Measurements from ENCODE around the gene TMUB2.
A peak's percentile ranks its signal among the peaks of the same experiment; 100 is the strongest.

TMUB2 gene

DNA sequence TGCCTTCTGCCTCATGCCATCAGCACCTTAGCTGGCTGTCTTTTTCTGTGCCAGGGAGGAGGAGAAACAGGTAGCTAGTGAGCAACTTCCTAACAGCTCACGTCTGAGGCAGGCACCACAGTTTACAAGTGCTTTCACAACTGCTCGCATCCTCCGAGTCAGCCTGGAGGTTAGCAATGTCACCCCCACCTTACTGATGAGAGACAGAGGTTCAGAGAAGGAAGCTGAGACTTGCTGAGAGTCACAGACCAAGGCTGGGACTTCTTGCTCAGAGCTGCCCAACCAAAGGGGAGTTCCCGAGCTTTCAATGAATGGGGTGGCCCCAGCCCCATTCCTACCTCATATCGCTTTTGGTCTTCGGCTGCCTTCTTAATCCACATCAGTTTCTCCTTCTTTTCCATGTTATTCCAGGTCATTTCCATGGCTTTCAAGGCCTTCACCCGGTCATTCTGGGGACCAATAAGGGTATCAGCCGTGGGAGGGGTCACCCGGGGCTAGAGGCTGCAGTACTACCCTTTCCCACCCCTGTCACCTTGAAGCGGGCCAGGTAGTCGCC, 23.1 kb downstream of the TMUB2 start:
- Histone ChIP-seq H2AFZ (ENCODE audit: low read depth, low read length) (no peak overlapping the region), H3K79me2 (ENCODE audit: low read length) (peaks cover 8% of the 10 kb centered on the region; the same call in 1 of the 2 replicates), H3K4me2 (ENCODE audit: low read length) (peak overlapping the region; percentile 83), H3K27ac (ENCODE audit: low read length) (peak overlapping the region; percentile 71), H3K4me3 (ENCODE audit: low read length) (peak overlapping the region; percentile 68), H3K9ac (ENCODE audit: low read length) (peak overlapping the region; percentile 67), H3K36me3 (replicated peaks; ENCODE audit: low read depth, low read length) (peaks cover 56% of the 10 kb centered on the region), H4K20me1 (ENCODE audit: insufficient read depth, low read length) (no peaks in the 10 kb centered on the region), H3K4me1 (ENCODE audit: low read length) (peaks cover 25% of the 10 kb centered on the region), H3K9me3 (ENCODE audit: insufficient read depth, low read length) (no peaks in the 10 kb centered on the region), H3K27me3 (ENCODE audit: low read depth, low read length) (no peaks in the 10 kb centered on the region)
- TF ChIP-seq CTCF (IDR thresholded peaks at IDR 0.05; ENCODE audit: low read depth, low read length) (no peak), EZH2phosphoT487 (IDR thresholded peaks at IDR 0.05; ENCODE audit: low read depth) (no peak)

- H3K9ac ChIP-seq (ENCODE audit: low read length), result peak overlapping the region; percentile 67
- H3K27ac ChIP-seq (ENCODE audit: low read length), result peak overlapping the region; percentile 71
- no peaks in the 10 kb centered on the region for H3K9me3 ChIP-seq (ENCODE audit: insufficient read depth, low read length)
- peak overlapping the region; percentile 83 for H3K4me2 ChIP-seq (ENCODE audit: low read length)
- peaks cover 63% of the 10 kb centered on the region for H3K36me3 ChIP-seq (replicated peaks; ENCODE audit: low read depth, low read length)
- no peak overlapping the region for H2AFZ ChIP-seq (ENCODE audit: low read depth, low read length)
- no peaks in the 10 kb centered on the region for H3K27me3 ChIP-seq (ENCODE audit: low read depth, low read length)
- H4K20me1 ChIP-seq (ENCODE audit: insufficient read depth, low read length), result no peaks in the 10 kb centered on the region
- peaks cover 15% of the 10 kb centered on the region for H3K79me2 ChIP-seq (ENCODE audit: low read length)
- peaks cover 30% of the 10 kb centered on the region for H3K4me1 ChIP-seq (ENCODE audit: low read length)
- no peak for TF ChIP-seq EZH2phosphoT487 (IDR thresholded peaks at IDR 0.05; ENCODE audit: low read depth)
- TF ChIP-seq CTCF (IDR thresholded peaks at IDR 0.05; ENCODE audit: low read depth, low read length), result peak; percentile 92
- H3K4me3 ChIP-seq (ENCODE audit: low read length), result peak overlapping the region; percentile 68
Observed at GRCh38 chr17:44210342-44211192, 23.8 kb downstream of the TMUB2 start.

GRCh38 chr17:44211281-44212265, 24.8 kb downstream of the TMUB2 start:
- peaks cover 40% of the 10 kb centered on the region for H3K4me1 ChIP-seq (ENCODE audit: low read length)
- H3K4me2 ChIP-seq (ENCODE audit: low read length), result peak overlapping the region; percentile 65
- TF ChIP-seq CTCF (IDR thresholded peaks at IDR 0.05; ENCODE audit: low read depth, low read length) (no peak), EZH2phosphoT487 (IDR thresholded peaks at IDR 0.05; ENCODE audit: low read depth) (no peak)
- H3K36me3 ChIP-seq (replicated peaks; ENCODE audit: low read depth, low read length), result peaks cover 69% of the 10 kb centered on the region
- H3K9ac ChIP-seq (ENCODE audit: low read length), result peak overlapping the region; percentile 47; the same call in 1 of the 2 replicates
- H3K27ac ChIP-seq (ENCODE audit: low read length), result peak overlapping the region; percentile 55
- H3K9me3 ChIP-seq (ENCODE audit: insufficient read depth, low read length), result no peaks in the 10 kb centered on the region
- H4K20me1 ChIP-seq (ENCODE audit: insufficient read depth, low read length), result no peaks in the 10 kb centered on the region
- H2AFZ ChIP-seq (ENCODE audit: low read depth, low read length), result no peak overlapping the region
- H3K27me3 ChIP-seq (ENCODE audit: low read depth, low read length), result no peaks in the 10 kb centered on the region
- H3K4me3 ChIP-seq (ENCODE audit: low read length), result peak overlapping the region; percentile 50; the same call in 1 of the 2 replicates
- peaks cover 25% of the 10 kb centered on the region for H3K79me2 ChIP-seq (ENCODE audit: low read length)
